Liver (tissue), 3 donors: ENCODE measurements around the gene GEMIN8.

Experiments
- ATF3 ChIP-seq: IDR thresholded peaks from 2 replicates; pipeline ENCODE4 v1.6.1; 2016; ENCODE audit warnings: antibody characterized with exemption
- EGR1 ChIP-seq, 2 donors: IDR thresholded peaks; 2 replicates each; pipeline ENCODE4 v1.6.1; 2016 to 2018; ENCODE audit warnings: antibody characterized with exemption in 2 of 2, low read depth in 2 of 2
- GABPA ChIP-seq, 2 donors: IDR thresholded peaks in 1 of 2; conservative IDR thresholded peaks in 1 of 2; 2 replicates each; pipeline ENCODE4 v1.6.1; 2016; ENCODE audit warnings: antibody characterized with exemption in 2 of 2, mild to moderate bottlenecking in 1 of 2, moderate library complexity in 1 of 2
- HNF4G ChIP-seq: IDR thresholded peaks from 2 replicates; pipeline ENCODE4 v1.6.1; 2016; ENCODE audit warnings: antibody characterized with exemption
- RAD21 ChIP-seq, 2 donors: IDR thresholded peaks; 2 replicates each; pipeline ENCODE4 v1.6.1; 2016; ENCODE audit warnings: antibody characterized with exemption in 2 of 2, mild to moderate bottlenecking in 2 of 2
- REST ChIP-seq: IDR thresholded peaks from 2 replicates; pipeline ENCODE4 v1.6.1; 2016; ENCODE audit warnings: antibody characterized with exemption, mild to moderate bottlenecking
- RXRA ChIP-seq, 2 donors: IDR thresholded peaks; 2 replicates each; pipeline ENCODE4 v1.6.1; 2017 to 2018; ENCODE audit warnings: antibody characterized with exemption in 2 of 2, mild to moderate bottlenecking in 1 of 2
- SP1 ChIP-seq: IDR thresholded peaks from 2 replicates; pipeline ENCODE4 v1.6.1; 2018; ENCODE audit warnings: antibody characterized with exemption, mild to moderate bottlenecking
- YY1 ChIP-seq: IDR thresholded peaks from 2 replicates; pipeline ENCODE4 v1.6.1; 2016; ENCODE audit warnings: antibody characterized with exemption, mild to moderate bottlenecking
- TF ChIP-seq, protein P1 (sequence below): fragments of 150-350 bp; IDR thresholded peaks from 2 replicates; pipeline ENCODE4 v1.5.1; 2017; ENCODE audit warnings: improper control_type of control experiment, low read depth, low read length; ENCODE audit not compliant: missing input control
- TF ChIP-seq, protein P2 (sequence below): IDR thresholded peaks from 2 replicates; pipeline ENCODE4 v1.6.1; 2016; ENCODE audit warnings: antibody characterized with exemption
- donor health status: healthy.
- donor health status: healthy.

DNA sequence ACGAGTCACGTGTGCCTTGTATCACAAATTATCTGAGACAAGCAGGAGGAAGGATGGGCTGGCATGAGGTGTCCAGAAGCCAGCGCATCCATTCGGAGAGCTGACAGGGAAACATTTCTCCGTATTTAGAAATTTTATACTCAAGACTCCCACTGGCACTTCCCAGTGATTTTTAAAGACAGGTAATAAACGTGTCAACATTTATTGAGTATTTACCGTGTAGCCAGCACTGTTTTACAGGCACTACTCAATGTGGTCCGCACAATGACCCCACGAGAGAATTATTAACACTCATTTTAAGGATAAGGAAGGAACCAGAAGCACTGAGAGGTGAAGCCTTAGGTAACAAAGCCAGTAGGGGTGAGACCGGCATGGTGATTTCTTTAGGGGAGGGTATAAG is 23.2 kb downstream of the GEMIN8 start:
- TF ChIP-seq ATF3 (no peak), SP1 (no peak), REST (no peak), GABPA (IDR thresholded peaks at IDR 0.05 in 1 of 2, conservative IDR thresholded peaks at IDR 0.05 in 1 of 2) (no peak), EGR1 (IDR thresholded peaks at IDR 0.05; ENCODE audit: low read depth in 2 of 2) (no peak), YY1 (no peak), HNF4G (no peak), RXRA (IDR thresholded peaks at IDR 0.05) (no peak), RAD21 (IDR thresholded peaks at IDR 0.05) (no peak)
- TF ChIP-seq, protein P1, sequence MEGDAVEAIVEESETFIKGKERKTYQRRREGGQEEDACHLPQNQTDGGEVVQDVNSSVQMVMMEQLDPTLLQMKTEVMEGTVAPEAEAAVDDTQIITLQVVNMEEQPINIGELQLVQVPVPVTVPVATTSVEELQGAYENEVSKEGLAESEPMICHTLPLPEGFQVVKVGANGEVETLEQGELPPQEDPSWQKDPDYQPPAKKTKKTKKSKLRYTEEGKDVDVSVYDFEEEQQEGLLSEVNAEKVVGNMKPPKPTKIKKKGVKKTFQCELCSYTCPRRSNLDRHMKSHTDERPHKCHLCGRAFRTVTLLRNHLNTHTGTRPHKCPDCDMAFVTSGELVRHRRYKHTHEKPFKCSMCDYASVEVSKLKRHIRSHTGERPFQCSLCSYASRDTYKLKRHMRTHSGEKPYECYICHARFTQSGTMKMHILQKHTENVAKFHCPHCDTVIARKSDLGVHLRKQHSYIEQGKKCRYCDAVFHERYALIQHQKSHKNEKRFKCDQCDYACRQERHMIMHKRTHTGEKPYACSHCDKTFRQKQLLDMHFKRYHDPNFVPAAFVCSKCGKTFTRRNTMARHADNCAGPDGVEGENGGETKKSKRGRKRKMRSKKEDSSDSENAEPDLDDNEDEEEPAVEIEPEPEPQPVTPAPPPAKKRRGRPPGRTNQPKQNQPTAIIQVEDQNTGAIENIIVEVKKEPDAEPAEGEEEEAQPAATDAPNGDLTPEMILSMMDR = no peak
- TF ChIP-seq, protein P2, sequence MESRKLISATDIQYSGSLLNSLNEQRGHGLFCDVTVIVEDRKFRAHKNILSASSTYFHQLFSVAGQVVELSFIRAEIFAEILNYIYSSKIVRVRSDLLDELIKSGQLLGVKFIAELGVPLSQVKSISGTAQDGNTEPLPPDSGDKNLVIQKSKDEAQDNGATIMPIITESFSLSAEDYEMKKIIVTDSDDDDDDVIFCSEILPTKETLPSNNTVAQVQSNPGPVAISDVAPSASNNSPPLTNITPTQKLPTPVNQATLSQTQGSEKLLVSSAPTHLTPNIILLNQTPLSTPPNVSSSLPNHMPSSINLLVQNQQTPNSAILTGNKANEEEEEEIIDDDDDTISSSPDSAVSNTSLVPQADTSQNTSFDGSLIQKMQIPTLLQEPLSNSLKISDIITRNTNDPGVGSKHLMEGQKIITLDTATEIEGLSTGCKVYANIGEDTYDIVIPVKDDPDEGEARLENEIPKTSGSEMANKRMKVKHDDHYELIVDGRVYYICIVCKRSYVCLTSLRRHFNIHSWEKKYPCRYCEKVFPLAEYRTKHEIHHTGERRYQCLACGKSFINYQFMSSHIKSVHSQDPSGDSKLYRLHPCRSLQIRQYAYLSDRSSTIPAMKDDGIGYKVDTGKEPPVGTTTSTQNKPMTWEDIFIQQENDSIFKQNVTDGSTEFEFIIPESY = no peak
